Epithelial cell of esophagus (primary cell): ENCODE results near the gene CCDC61.
A peak's percentile ranks its signal among the peaks of the same experiment; 100 is the strongest.

Experiments used
- DNase-seq: peaks from one replicate; pipeline ENCODE4 v3.0.0; 2010; ENCODE audit warnings: low read depth
- H3K4me3 ChIP-seq: 2 replicates; pipeline ENCODE4 v1.5.1; 2011; ENCODE audit warnings: mild to moderate bottlenecking, low read length, control low read depth
- CTCF ChIP-seq: IDR thresholded peaks from 2 replicates; pipeline ENCODE4 v1.5.1; 2011; ENCODE audit warnings: low read depth, mild to moderate bottlenecking, low read length, control low read depth, inconsistent platforms; ENCODE audit not compliant: insufficient read depth; ENCODE audit errors: missing control alignments

CCDC61 gene

GRCh38 chr19:46015687-46016425 lies 20.6 kb downstream of the CCDC61 start:
- TF ChIP-seq CTCF = no peak
- H3K4me3 ChIP-seq = peak overlapping the region; percentile 47
- DNase-seq = no peak

- H3K4me3 ChIP-seq = peak overlapping the region; percentile 47
- DNase-seq = peak; percentile 83
- peak; percentile 80 for TF ChIP-seq CTCF
Observed at GRCh38 chr19:46016426-46017094, 21.3 kb downstream of the CCDC61 start.

DNA sequence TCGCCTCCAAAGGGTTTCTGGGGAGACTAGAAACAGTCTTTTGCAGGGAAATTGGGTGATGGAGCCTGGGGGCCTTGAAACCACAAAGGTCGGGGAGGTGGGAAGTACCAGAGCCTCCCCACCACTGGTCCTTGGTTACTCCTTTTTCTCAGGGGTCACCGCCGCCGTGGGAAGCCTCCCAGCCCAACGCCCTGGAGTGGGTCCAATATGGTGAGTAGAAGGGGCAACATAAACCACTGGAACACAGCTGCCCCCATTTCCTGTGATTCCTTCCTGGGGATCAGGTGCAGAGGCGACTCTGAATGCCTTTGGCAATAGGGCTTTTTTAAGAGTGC lies 21.8 kb downstream of the CCDC61 start:
- no peak overlapping the region for H3K4me3 ChIP-seq
- DNase-seq = no peak
- TF ChIP-seq CTCF = no peak

GRCh38 chr19:46017874-46018675 lies 22.8 kb downstream of the CCDC61 start:
- H3K4me3 ChIP-seq = no peak overlapping the region
- TF ChIP-seq CTCF = no peak
- DNase-seq = no peak

DNA sequence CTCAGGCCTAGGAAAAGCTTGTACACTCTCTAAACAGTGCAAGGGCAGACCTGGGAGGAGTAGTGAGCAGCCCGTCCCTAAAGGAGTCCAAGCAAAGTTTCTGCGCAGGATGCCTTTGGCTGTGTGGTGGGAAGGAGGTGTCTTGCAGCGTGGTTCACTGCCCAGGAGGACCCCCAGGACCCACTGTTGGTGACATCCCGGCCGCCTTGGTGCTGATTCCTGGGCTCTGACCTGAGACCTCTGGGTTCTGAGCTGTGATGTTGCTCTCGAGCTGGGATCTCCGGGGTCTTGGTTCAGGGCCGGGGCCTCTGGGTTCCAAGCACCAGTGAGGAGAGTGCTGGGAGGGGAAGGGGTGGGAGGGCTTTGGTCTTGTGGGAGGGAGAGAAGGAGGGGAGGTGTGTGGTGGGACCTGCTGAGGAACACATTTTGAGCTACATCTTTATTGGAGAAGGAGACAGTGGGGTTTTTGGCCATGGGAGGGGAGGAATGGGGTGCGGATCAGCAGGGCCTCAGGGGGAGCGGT lies 23.5 kb downstream of the CCDC61 start:
- no peak for DNase-seq
- no peak for TF ChIP-seq CTCF
- H3K4me3 ChIP-seq = no peak overlapping the region

GRCh38 chr19:46019270-46019669 lies 24.0 kb downstream of the CCDC61 start:
- no peak for DNase-seq
- TF ChIP-seq CTCF = no peak
- H3K4me3 ChIP-seq = no peak overlapping the region
